ENCODE results near the gene CD82. TPM values are rescaled to one million over a fixed set of nuclear protein-coding genes. Genes with fewer than 3 reads are reported as not detected.

Gene CD82
- total RNA-seq, 6 experiments from 2014 or later = 18.9 to 69.4 (median 48.6) TPM

- TF ChIP-seq CTCF (IDR thresholded peaks at IDR 0.05) (no peak), POLR2A (IDR thresholded peaks at IDR 0.05) (no peak)
- H3K27me3 ChIP-seq = no peaks in the 10 kb centered on the region
- intact Hi-C loops (cut with DNase I) = loop anchor here (5.0 to 10.0 kb wide), 3 partner anchors 248 to 421 kb away; no protein-coding TSS in a partner anchor
- H3K27ac ChIP-seq = no peak overlapping the region
- ATAC-seq (no peak), DNase-seq (no peak)
- no peaks in the 10 kb centered on the region for H3K9me3 ChIP-seq
- 68% methylated on average over 13 of the region's 16 CpGs for WGBS (ENCODE audit: insufficient coverage, low coverage, low lambda C conversion rate, missing lambda C conversion rate)
- H3K36me3 ChIP-seq = no peaks in the 10 kb centered on the region
- H3K4me3 ChIP-seq = no peak overlapping the region
- H3K4me1 ChIP-seq = no peaks in the 10 kb centered on the region
These were observed 30.1 kb upstream of the CD82 start for GRCh38 chr11:44535191-44535980.

DNA sequence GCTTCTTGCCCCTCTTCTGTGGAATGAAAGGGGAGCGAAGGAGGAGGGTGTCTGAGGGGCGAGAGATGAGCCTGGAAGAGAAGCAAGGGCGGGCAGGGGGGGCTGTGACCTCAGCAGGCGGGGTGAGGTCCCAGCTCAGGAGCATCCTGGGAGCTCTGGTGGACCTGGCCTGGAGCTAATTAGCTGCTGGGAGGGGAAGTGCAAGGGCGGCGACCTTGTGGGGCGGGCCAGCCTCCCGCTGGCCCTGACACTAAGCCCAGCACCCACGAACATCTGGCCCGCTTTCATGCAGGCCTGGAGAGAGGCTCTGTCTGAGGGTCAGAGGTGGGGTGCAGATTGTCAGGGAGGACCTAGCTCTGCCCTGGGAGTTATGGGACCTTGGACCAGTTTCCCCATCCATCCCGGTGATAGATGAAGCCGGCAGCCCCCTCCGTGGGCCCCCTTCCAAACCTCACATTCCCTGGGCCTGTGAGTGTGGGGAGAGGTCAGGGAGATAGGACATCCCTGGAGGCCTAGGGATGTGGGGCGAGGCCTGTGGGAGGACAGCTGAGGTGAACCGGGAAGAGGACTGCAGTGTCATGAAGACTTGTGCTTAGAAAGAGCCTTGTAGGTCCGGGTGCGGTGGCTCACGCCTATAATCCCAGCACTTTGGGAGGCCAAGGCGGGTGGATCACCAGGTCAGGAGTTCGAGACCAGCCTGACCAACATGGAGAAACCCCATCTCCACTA is 28.5 kb upstream of the CD82 start:
- TF ChIP-seq CTCF (IDR thresholded peaks at IDR 0.05) = no peak
- no peak for TF ChIP-seq POLR2A (IDR thresholded peaks at IDR 0.05)
- Histone ChIP-seq H3K9me3 (no peaks in the 10 kb centered on the region), H3K36me3 (no peaks in the 10 kb centered on the region), H3K4me3 (no peak overlapping the region), H3K4me1 (no peaks in the 10 kb centered on the region), H3K27me3 (no peaks in the 10 kb centered on the region), H3K27ac (no peak overlapping the region)
- intact Hi-C loops (cut with DNase I) = loop anchor here (5.0 to 10.0 kb wide), 3 partner anchors 250 to 422 kb away; no protein-coding TSS in a partner anchor
- no peak for ATAC-seq
- WGBS (ENCODE audit: insufficient coverage, low coverage, low lambda C conversion rate, missing lambda C conversion rate) = 69% methylated on average over 4 of the region's 20 CpGs
- no peak for DNase-seq

DNA sequence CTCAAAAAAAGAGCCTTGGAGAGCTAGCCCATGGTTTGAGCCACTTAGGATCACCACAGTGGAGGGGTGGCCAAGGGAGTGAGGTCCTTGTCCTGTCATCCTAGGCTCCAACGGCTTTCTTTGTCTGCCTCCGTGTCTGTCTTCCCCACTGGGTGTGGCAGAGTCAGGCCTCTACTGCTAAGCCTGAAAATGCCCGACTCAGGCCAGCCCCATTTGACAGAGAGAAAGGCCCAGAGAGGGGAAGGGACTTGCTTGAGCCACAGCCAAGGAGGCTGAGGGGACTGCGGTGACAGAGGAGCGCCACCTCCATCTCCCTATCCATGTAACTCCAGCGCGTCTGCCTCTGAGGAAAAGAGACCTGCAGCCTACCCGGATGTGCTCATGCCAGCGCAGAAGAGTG is 27.8 kb upstream of the CD82 start:
- Histone ChIP-seq H3K4me1 (no peaks in the 10 kb centered on the region), H3K9me3 (no peaks in the 10 kb centered on the region), H3K4me3 (no peak overlapping the region), H3K36me3 (no peaks in the 10 kb centered on the region), H3K27ac (no peak overlapping the region), H3K27me3 (no peaks in the 10 kb centered on the region)
- DNase-seq = no peak
- 67% methylated on average over 3 of the region's 9 CpGs for WGBS (ENCODE audit: insufficient coverage, low coverage, low lambda C conversion rate, missing lambda C conversion rate)
- intact Hi-C loops (cut with DNase I) = loop anchor here (5.0 to 10.0 kb wide), 3 partner anchors 250 to 423 kb away; no protein-coding TSS in a partner anchor
- no peak for TF ChIP-seq CTCF (IDR thresholded peaks at IDR 0.05)
- no peak for TF ChIP-seq POLR2A (IDR thresholded peaks at IDR 0.05)
- no peak for ATAC-seq

DNA sequence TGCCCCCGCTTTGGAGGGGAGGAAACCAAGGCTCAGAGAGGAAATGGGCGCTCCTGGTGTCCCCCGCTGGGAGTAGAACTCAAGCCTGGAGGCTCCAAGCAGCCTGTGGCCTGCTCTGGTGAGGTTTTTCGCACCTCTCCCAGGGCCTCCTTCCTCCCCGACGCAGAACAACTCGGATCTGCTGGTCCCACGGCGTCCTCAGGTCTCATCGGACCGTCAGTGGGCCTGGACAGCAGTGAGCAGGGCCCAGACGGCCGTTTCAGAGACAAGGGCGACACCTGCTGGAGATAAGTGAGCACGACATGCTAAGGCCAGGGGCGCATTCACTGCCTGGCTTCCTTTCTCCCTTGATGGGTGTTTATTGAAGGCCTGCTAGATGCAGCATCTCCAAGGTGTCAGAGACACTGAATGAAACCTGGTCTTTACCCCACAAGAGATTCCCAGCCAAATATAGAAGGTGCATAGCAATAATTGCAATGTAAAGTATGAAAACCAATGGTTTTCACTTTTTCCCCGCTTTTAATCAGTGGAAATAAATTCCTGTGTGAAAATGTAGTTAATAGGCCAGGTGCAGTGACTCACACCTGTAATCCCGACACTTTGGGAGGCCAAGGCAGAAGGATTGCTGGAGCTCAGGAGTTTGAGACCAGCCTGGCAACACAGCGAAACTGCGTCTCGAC is 26.9 kb upstream of the CD82 start:
- WGBS (ENCODE audit: insufficient coverage, low coverage, low lambda C conversion rate, missing lambda C conversion rate) = 7% methylated on average over 15 of the region's 21 CpGs
- intact Hi-C loops (cut with DNase I) = loop anchor here (5.0 to 10.0 kb wide), 3 partner anchors 251 to 424 kb away; no protein-coding TSS in a partner anchor
- Histone ChIP-seq H3K9me3 (no peaks in the 10 kb centered on the region), H3K27ac (no peak overlapping the region), H3K4me3 (no peak overlapping the region), H3K4me1 (no peaks in the 10 kb centered on the region), H3K27me3 (no peaks in the 10 kb centered on the region), H3K36me3 (no peaks in the 10 kb centered on the region)
- peak; percentile 90 to 97 (median 96) for TF ChIP-seq CTCF (IDR thresholded peaks at IDR 0.05)
- no peak for TF ChIP-seq POLR2A (IDR thresholded peaks at IDR 0.05)
- DNase-seq = peak; percentile 75 to 78 (median 76)
- peak; percentile 97 to 100 (median 99) for ATAC-seq

Measured in right lobe of liver (tissue), 6 donors.